OCI-LY1 (cell line): ENCODE measurements around the gene PDE9A.

Source experiments
- H2AFZ ChIP-seq: fragments of 200-600 bp; sonication (generic), shearing (Covaris generic); 2 replicates; pipeline ENCODE4 v1.6.0; 2014; ENCODE audit warnings: antibody characterized with exemption, mild to moderate bottlenecking, low read length
- H3F3A ChIP-seq: fragments of 200-600 bp; sonication (generic), shearing (Covaris generic); 2 replicates; pipeline ENCODE4 v1.6.0; 2014; ENCODE audit warnings: mild to moderate bottlenecking, antibody characterized with exemption, low read length, moderate library complexity; ENCODE audit not compliant: insufficient read depth
- H3K27ac ChIP-seq: fragments of 200-600 bp; sonication (generic); 2 replicates; pipeline ENCODE4 v1.5.1; 2014; ENCODE audit warnings: low read length, mixed run types, mild to moderate bottlenecking, low read depth; ENCODE audit not compliant: poor library complexity, severe bottlenecking
- H3K27me3 ChIP-seq: fragments of 200-600 bp; sonication (generic); 2 replicates; pipeline ENCODE4 v1.6.0; 2014; ENCODE audit warnings: antibody characterized with exemption, mild to moderate bottlenecking, low read length, moderate library complexity; ENCODE audit not compliant: insufficient read depth
- H3K36me3 ChIP-seq: fragments of 200-600 bp; sonication (generic); 2 replicates; pipeline ENCODE4 v1.6.1; 2014; ENCODE audit warnings: mild to moderate bottlenecking, antibody characterized with exemption, low read length, moderate library complexity, mixed read lengths; ENCODE audit not compliant: insufficient read depth
- H3K4me1 ChIP-seq: fragments of 200-600 bp; sonication (generic); 2 replicates; pipeline ENCODE4 v1.5.1; 2014; ENCODE audit warnings: mild to moderate bottlenecking, low read length, moderate library complexity; ENCODE audit not compliant: insufficient read depth, severe bottlenecking
- H3K4me2 ChIP-seq: fragments of 200-600 bp; sonication (generic), shearing (Covaris generic); 2 replicates; pipeline ENCODE4 v1.6.1; 2014; ENCODE audit warnings: low read length
- H3K4me3 ChIP-seq: fragments of 200-600 bp; sonication (generic); 2 replicates; pipeline ENCODE4 v1.5.1; 2014; ENCODE audit warnings: low read length, low read depth, mild to moderate bottlenecking, mixed read lengths; ENCODE audit not compliant: poor library complexity, severe bottlenecking
- H3K79me2 ChIP-seq: fragments of 200-600 bp; shearing (Covaris generic); 2 replicates; pipeline ENCODE4 v1.6.1; 2016; ENCODE audit warnings: mixed run types, low read length, mixed read lengths; ENCODE audit not compliant: insufficient read depth
- H3K9ac ChIP-seq: fragments of 200-600 bp; sonication (generic), shearing (Covaris generic); 2 replicates; pipeline ENCODE4 v1.6.1; 2014; ENCODE audit warnings: mild to moderate bottlenecking, low read length, mixed read lengths
- H3K9me2 ChIP-seq: fragments of 200-600 bp; sonication (generic), shearing (Covaris generic); 2 replicates; pipeline ENCODE4 v1.6.1; 2014; ENCODE audit warnings: low read depth, mild to moderate bottlenecking, low read length, mixed read lengths
- H3K9me3 ChIP-seq: fragments of 200-600 bp; shearing (Covaris generic); 2 replicates; pipeline ENCODE4 v1.6.1; 2014; ENCODE audit warnings: low read length, mixed read lengths
- H4K20me1 ChIP-seq: fragments of 200-600 bp; sonication (generic), shearing (Covaris generic); 2 replicates; pipeline ENCODE4 v1.6.0; 2016; ENCODE audit warnings: mild to moderate bottlenecking, low read length; ENCODE audit not compliant: insufficient read depth
- EZH2 ChIP-seq: fragments of 200-600 bp; sonication (generic), shearing (Covaris generic); IDR thresholded peaks from 2 replicates; pipeline ENCODE4 v1.8.0; 2017; ENCODE audit warnings: borderline replicate concordance, mixed run types, mild to moderate bottlenecking, antibody characterized with exemption, low read length, moderate library complexity, mixed read lengths
- TF ChIP-seq, protein P1 (sequence below): fragments of 200-600 bp; sonication (generic), shearing (Covaris generic); IDR thresholded peaks from 2 replicates; pipeline ENCODE4 v1.5.1; 2017; ENCODE audit warnings: mild to moderate bottlenecking, antibody characterized with exemption, low read length, moderate library complexity, mixed read lengths

PDE9A gene

DNA sequence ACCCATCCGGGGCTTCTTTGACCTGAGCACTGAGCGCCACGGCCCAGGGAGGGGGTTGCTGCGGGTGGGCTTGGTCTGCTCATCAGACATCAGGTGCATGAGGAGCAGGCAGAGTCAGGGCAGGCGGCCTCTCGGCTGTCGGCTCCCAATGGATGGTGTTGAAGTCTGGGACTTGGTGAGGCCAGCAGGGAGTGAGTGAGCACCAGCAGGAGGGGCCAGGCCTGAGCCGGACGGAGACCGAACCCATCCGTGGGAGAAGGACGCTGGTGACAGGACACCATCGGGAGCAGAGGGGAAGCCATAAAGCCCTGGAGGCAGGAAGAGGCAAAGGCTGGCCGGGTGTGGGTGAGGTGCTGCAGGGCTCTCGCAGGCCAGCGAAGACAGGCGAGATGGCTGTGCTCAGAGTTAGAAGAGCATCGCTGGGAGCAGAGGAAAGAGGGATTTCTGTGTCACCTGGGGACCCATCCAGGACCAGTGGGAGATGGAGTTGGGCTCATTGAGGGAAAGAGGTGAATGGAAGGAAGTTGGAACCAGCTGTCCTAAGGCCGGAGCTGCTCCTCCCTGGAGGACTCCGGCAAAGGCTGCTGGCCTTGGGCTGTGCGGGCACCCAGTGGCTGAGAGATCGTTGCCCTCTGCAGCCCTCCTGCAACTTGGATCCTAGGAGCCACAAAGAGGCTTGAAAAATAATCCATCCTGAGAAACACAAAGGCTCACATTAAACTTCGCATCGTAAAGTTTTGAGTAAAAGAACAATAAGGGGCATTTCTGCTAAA lies 49.9 kb downstream of the PDE9A start:
- Histone ChIP-seq H3K4me1 (no peaks in the 10 kb centered on the region), H3K9ac (no peak overlapping the region), H3K9me3 (no peaks in the 10 kb centered on the region), H3K79me2 (no peaks in the 10 kb centered on the region), H4K20me1 (no peaks in the 10 kb centered on the region), H3K4me3 (no peak overlapping the region), H2AFZ (no peak overlapping the region), H3K36me3 (no peaks in the 10 kb centered on the region), H3K27me3 (no peaks in the 10 kb centered on the region; the same call in 1 of the 2 replicates), H3K9me2 (no peaks in the 10 kb centered on the region), H3K27ac (no peak overlapping the region), H3K4me2 (no peak overlapping the region), H3F3A (no peaks in the 10 kb centered on the region)
- TF ChIP-seq, protein P1, sequence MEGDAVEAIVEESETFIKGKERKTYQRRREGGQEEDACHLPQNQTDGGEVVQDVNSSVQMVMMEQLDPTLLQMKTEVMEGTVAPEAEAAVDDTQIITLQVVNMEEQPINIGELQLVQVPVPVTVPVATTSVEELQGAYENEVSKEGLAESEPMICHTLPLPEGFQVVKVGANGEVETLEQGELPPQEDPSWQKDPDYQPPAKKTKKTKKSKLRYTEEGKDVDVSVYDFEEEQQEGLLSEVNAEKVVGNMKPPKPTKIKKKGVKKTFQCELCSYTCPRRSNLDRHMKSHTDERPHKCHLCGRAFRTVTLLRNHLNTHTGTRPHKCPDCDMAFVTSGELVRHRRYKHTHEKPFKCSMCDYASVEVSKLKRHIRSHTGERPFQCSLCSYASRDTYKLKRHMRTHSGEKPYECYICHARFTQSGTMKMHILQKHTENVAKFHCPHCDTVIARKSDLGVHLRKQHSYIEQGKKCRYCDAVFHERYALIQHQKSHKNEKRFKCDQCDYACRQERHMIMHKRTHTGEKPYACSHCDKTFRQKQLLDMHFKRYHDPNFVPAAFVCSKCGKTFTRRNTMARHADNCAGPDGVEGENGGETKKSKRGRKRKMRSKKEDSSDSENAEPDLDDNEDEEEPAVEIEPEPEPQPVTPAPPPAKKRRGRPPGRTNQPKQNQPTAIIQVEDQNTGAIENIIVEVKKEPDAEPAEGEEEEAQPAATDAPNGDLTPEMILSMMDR: no peak
- TF ChIP-seq EZH2: no peak

DNA sequence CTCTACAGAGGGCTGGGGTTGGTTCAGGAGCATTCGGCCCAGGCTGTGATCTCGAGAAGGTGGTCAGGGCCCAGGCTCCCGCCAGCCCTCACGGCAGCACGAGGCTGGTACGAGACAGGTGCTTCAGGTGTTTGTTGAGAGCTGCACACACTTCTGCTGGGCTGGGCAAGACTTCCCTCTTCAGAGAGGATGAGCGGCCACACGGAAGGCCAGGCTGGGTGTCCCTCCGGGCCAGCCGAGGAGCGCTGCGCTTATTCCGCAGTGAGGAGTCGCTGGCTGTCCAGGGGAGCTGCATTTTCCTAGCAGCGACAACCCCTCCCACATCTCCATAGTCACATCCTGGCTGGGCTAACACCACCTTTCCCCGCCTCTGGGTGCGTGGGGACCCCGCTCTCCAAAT lies 50.5 kb downstream of the PDE9A start:
- H3K9me2 ChIP-seq: no peaks in the 10 kb centered on the region
- H3K27ac ChIP-seq: no peak overlapping the region
- H3K9me3 ChIP-seq: no peaks in the 10 kb centered on the region
- H3K4me1 ChIP-seq: no peaks in the 10 kb centered on the region
- H3K27me3 ChIP-seq: no peaks in the 10 kb centered on the region; the same call in 1 of the 2 replicates
- no peaks in the 10 kb centered on the region for H3K79me2 ChIP-seq
- no peak for TF ChIP-seq EZH2
- TF ChIP-seq, protein P1: no peak
- H3K36me3 ChIP-seq: no peaks in the 10 kb centered on the region
- no peak overlapping the region for H3K9ac ChIP-seq
- H2AFZ ChIP-seq: no peak overlapping the region
- no peaks in the 10 kb centered on the region for H3F3A ChIP-seq
- no peak overlapping the region for H3K4me2 ChIP-seq
- H3K4me3 ChIP-seq: no peak overlapping the region
- H4K20me1 ChIP-seq: no peaks in the 10 kb centered on the region

DNA sequence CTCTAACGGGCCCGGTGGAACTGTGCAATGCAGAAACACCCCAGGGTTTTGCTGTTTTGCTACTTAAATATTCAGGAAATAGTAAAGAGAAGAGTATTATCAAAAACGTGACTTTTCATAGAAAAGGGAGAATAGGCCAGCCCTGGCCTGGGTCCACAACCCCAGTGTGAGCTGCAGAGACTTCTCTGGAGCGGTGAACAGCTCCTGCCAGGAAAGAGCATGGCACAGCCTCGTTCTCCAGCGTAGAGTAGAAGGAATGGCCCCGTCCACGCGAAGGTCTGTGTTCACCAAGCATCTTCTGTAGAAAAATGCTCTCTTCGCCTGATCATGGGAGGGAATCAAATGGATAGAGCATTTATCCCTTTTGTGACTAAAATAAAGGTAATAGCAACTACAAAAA lies 51.4 kb downstream of the PDE9A start:
- Histone ChIP-seq H3K27ac (no peak overlapping the region), H3F3A (no peaks in the 10 kb centered on the region), H3K4me1 (no peaks in the 10 kb centered on the region), H3K9me3 (no peaks in the 10 kb centered on the region), H3K36me3 (no peaks in the 10 kb centered on the region), H2AFZ (no peak overlapping the region), H3K9ac (no peak overlapping the region), H3K4me2 (no peak overlapping the region), H3K27me3 (no peaks in the 10 kb centered on the region; the same call in 1 of the 2 replicates), H4K20me1 (no peaks in the 10 kb centered on the region), H3K79me2 (no peaks in the 10 kb centered on the region), H3K4me3 (no peak overlapping the region), H3K9me2 (no peaks in the 10 kb centered on the region)
- TF ChIP-seq, protein P1: no peak
- TF ChIP-seq EZH2: no peak
